GOT3 (cell line): ENCODE measurements around the gene GAL3ST3.
"Not testable (repeated sequence)": the region's sequence is repeated elsewhere in the genome, so short reads cannot be mapped to it uniquely, and the experiment has no call there.

Experiments used
- DNase-seq: peaks from one replicate; lab custom pipeline; 2025; ENCODE audit warnings: mixed read lengths; lab: John Stamatoyannopoulos, UW

The GAL3ST3 gene

DNA sequence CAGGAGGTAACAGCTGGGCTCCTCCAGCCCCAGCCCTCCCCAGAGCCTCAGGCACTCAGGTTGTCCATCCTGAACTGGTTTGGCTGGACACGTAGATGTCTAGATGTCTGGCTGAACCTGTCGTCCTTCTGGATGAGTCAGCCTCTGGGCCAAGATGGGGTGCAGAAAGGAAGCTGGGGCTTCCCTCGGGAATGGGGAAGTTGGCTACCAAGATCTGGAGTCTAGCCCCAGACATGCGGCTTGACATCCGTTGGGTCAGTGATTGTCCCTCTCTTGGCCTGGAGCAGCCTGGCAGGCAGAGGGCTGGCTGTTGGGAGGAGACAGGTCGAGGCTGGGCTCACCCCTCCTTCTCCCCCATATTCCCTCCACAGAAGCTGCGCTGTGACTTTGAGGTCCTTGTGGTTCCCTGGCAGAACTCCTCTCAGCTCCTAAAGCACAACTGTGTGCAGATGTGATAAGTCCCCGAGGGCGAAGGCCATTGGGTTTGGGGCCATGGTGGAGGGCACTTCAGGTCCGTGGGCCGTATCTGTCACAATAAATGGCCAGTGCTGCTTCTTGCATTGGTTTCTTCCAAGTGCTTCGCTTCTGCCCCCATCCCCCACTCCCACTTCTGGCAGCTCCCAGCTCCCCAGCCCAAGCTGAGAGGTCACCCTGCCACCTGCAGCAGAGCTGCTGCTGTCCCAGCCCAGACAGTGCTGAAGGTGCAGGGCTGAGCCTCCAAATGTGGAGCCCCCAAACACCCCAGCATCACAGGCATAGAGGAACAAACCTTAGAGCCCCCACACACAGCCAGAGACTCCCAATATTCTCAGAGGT, 35.8 kb downstream of the GAL3ST3 start:
- DNase-seq, result no peak

DNA sequence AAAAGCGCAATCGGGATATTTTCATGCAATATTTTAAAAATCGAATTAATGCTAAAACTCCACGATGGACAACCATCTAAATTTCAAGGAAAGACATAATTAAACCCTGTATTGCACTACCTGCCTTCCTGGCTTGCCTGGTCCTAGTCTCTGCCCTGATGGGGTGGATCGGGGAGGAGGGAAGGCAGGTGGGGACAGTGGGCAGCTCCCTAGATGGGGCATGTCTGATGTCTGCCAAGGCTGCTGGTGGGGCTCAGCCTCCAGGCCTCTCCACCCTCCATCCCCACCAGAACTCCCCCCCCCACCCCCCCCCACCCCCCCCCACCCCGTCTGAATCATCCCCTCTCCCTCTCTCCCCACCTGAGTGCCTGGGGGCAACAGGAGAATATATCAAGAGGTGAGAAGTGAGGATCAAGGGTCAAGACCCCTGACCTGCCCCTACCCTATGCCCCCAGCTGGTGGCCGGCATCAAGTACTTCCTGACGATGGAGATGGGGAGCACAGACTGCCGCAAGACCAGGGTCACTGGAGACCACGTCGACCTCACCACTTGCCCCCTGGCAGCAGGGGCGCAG, 36.5 kb downstream of the GAL3ST3 start:
- no peak for DNase-seq

- DNase-seq, result no peak
These were observed 37.1 kb downstream of the GAL3ST3 start, which contains the start of gene CST6 for GRCh38 chr11:66011785-66012303. Gene CST6 (plus strand): TSS chr11:66012008. CDS start chr11:66012045, 37 bp downstream.

DNA sequence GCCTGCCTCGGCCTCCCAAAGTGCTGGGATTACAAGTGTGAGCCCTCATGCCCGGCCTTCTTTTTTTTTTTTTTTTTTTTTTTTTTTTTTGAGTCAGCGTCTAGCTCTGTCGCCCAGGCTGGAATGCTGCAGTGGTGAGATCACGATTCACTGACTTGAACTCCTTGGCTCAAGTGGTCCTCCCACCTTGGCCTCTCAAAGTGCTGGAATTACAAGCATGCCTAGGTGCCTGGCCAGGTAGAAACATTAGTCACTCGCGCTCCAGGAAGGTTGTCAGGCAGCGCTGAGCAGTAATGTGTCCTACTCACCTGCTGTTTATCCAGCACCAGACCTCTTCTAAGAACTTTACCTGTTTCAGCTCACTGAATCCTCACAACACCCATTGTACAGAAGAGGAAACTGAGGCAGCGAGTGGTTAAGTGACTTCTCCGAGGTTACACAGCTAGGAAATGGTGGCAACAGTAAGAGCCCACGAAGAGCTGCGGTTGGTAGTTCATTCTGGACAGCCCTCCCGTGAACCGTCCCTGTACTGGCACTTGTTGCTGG, 37.6 kb downstream of the GAL3ST3 start:
- no peak for DNase-seq

DNA sequence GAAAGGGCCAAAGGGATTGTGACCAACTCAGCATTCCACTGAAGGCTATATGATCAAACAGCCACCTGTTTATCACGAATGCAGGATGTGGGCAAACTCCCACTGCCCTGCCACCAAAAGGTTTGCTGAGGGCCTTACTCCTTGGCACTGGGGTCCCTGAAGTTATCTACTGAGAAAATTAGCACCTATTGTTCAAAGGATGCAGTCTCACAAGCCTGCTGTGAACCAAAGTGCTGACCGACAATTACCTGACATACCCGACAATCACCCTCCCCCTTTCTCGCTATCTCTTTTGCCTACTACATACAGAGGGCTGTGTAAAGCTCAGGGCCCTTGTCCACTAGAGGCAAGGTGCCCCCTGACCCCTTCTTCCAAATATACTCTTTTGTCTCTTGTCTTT, 38.9 kb downstream of the GAL3ST3 start:
- DNase-seq, result not testable (repeated sequence)

- no peak for DNase-seq
These were observed 40.4 kb downstream of the GAL3ST3 start for GRCh38 chr11:66008468-66009101.

DNA sequence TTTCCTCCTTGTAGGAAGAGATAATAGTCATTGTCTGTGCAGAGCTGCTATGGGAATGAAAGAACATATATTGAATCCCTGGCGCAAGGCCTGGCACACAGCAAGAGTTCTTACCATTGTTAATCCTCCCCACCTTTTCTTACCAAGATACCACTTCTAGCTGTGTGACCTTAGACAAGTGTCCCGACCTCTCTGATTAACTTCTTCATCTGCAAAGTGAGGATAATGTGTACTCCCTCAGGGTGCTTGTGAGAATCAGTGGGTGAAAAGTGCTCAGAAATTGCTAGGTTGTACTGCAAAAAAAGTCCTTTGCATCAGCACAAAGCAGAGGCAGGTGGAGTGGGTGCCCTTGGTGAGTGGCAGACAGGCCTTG, 40.9 kb downstream of the GAL3ST3 start:
- no peak for DNase-seq

DNA sequence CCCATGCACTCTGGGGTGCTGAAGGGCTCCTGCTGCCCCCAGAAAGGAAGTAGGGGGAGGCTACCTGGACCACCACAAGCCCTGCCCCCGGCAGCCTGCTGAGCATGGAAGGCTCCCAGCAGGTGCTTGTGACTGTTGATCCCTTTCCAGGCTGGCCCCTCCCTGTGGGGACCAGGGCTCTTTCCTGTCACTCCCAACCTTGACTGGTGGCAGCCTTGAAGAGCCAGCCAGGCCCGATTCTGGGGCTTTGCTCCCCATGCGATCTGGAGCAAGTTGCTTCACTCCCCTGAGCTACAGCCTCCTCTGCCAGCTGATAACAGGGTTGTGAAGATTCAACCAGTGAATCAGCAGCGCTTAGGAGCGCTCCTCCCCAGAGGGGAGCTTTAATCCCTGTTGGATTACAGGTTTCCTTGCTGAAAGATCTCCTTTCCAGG, 41.7 kb downstream of the GAL3ST3 start:
- no peak for DNase-seq

- DNase-seq, result no peak
These were observed 42.1 kb downstream of the GAL3ST3 start for GRCh38 chr11:66006891-66007176.

DNA sequence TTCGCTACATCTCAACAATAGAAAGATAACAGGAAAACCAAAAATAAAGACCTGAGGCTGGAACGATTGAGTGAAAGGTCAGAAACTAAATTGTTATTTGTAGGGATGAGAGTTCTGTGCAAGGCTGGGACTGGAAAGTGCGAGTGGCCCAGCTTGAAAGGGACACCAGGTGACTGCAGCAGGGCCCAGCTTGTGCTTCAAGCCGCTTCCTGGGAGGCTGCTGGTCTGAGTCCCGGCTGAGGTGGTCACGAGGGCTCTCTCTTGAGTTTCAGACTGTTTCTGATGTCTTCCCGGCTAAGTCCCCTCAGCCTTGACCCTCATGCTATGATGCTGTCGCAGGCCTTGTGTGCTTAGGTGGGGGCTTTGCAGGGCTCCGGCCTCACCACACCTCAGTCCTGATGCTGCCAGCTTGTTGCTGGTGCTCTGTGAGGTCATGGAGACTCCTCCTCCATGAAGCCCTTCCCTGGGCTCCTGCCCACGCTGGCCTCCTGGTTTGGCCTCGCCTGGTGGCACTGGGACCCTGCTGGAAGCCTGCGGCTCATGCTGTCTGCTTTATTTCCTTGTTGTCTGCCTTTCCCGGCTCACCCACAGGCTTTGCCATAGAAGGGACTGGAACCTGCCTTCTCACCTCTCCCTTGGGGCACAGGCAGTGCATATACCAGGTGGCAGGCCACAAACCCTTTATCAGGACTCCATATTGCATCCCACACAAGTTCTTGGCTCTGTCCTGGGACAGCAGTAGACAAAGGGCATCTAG, 42.6 kb downstream of the GAL3ST3 start:
- no peak for DNase-seq

DNA sequence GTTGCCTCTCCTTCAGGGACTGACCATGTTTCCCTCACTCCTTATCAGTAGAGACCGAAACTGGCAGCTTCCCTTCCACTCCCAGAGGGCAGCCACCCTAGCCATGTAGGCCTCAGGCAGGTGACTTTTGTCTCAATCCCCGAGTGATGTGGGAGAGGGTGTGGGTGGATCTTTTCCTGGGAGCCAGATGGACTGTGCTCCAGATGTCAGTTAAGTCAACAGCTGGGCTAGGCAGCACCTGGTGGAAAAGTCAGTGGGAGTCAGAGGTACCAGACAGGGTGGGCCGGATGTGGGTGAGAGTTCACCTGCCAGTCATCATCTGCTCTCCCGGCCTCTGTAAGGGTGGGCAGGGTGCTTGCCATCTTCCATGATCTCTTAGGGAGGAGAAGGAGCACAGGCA, 44.8 kb downstream of the GAL3ST3 start:
- DNase-seq, result no peak

DNA sequence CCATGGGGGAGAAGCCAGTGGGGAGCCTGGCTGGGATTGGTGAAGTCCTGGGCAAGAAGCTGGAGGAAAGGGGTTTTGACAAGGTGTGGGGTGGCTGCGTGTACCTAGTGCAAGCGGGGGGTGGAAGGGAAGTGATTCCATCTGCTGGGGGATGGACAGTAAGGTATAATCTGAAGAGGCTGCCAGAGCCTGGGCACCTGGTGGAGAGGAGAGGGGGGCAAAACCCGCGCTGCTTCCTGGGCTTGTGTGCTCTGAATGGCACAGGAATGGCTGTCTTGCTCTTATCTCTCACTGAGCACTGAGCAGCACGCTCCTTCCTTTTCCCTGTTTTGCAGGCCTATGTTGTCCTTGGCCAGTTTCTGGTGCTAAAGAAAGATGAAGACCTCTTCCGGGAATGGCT, 45.7 kb downstream of the GAL3ST3 start:
- no peak for DNase-seq

GRCh38 chr11:66002648-66003225, 46.2 kb downstream of the GAL3ST3 start:
- DNase-seq, result no peak

GRCh38 chr11:66001942-66002647, 46.9 kb downstream of the GAL3ST3 start, which contains the start of the genes BANF1 and EIF1AD:
Gene BANF1 (plus strand): TSS chr11:66002503. CDS start chr11:66003251, 748 bp downstream.
Gene EIF1AD (minus strand): TSS chr11:66002157. CDS start chr11:66000389, 1,768 bp downstream.
- peak; percentile 80 for DNase-seq

DNA sequence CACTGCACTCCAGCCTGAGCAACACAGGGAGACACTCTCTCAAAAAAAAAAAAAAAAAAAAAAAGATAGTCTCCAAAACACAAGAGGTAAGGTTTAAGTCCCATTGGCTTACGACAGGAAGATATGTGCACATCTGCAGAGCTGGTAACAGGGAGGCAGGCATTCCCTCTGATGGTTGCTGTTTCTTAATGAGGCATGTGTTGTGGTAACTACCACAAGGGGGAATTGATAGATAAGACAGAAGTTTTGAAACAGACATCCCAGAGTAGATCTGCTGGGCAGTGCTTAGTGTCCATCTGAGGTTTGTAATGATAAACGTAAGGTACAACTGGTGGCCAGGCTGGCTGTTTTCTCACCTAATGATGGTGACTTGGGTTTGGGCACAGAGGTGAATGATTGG, 51.7 kb downstream of the GAL3ST3 start:
- DNase-seq, result no peak

DNA sequence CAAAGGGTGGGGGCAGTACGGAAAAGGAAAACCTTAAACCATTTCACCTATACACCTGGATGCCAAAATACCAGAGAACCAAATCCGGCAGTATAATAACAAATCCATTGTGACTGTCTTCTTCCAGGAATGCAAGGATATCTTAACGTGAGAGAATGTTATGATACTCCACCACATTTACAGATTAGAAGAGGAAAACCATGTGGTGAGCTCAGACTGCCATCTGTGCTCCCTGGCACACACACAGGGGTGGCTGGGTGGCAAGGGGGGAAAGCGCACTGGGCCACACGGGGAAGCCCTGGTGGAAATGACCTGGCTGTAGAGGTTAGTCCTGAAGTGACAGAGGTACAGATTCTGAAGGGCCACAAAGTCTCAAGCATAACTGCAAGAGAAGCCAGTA, 56.9 kb downstream of the GAL3ST3 start:
- DNase-seq, result no peak
